K562 (cell line): ENCODE measurements around the gene WDR46. TPM values are rescaled to one million over a fixed set of nuclear protein-coding genes. Genes with fewer than 3 reads are reported as not detected.
A peak's percentile ranks its signal among the peaks of the same experiment; 100 is the strongest.

Source experiments
- ATAC-seq: fragments of 200-7000 bp; cut with Tn5 transposase; 3 replicates; pipeline ENCODE4 v1.9.1; 2020; ENCODE audit warnings: moderate library complexity
- BruUV-seq: library from RNA; stranded (reverse); fragments of 400-500 nt; replicated peaks from 2 replicates; lab custom pipeline; 2021; lab: Mats Ljungman, UMichigan
- CTCF ChIA-PET: fragments of 300-600 bp; formaldehyde crosslinking; extraction: SDS; loops from one replicate; lab custom pipeline; 2021; ENCODE audit warnings: low intra/inter-chr PET ratio; lab: Yijun Ruan, JAX
- POLR2A ChIA-PET: fragments of 300-600, 350-650 bp; sonication (Branson Sonifier 250); formaldehyde crosslinking; extraction: SDS; loops from one replicate; lab custom pipeline; 2021; ENCODE audit warnings: antibody characterized with exemption, inconsistent platforms; lab: Yijun Ruan, JAX
- DNase-seq, 4 experiments: peaks; one replicate each; pipeline versions ENCODE4 v3.0.0 to v3.0.0-alpha.2; 2011 to 2018; ENCODE audit warnings: low spot score in 3 of 4, mixed read lengths in 3 of 4; ENCODE audit errors: extremely low read depth in 1 of 4
- FAIRE-seq: peaks from 2 replicates; lab custom pipeline; 2011; peaks lifted over from hg19 to GRCh38; lab: Jason Lieb, UNC
- H2AFZ ChIP-seq: 2 replicates; pipeline ENCODE4 v1.6.0; 2011; ENCODE audit warnings: low read depth, low read length, control low read depth, inconsistent platforms
- H3K27ac ChIP-seq: fragments of 200-600 bp; 3 replicates; pipeline ENCODE4 v1.8.0; 2011; ENCODE audit warnings: low read depth, mild to moderate bottlenecking, control low read depth, inconsistent platforms, low read length, moderate library complexity, mixed read lengths; ENCODE audit errors: extremely low read depth
- H3K27me3 ChIP-seq, 2 experiments: fragments of 300-600 bp in 1 of 2; 2 replicates in 1 of 2; 3 replicates in 1 of 2; pipeline versions ENCODE4 v1.6.0 to v1.8.0; 2011; ENCODE audit warnings: inconsistent platforms in 2 of 2, low read length in 2 of 2, mild to moderate bottlenecking in 1 of 2, mixed read lengths in 1 of 2, moderate library complexity in 1 of 2; ENCODE audit not compliant: control insufficient read depth in 2 of 2, insufficient read depth in 2 of 2
- H3K36me3 ChIP-seq: fragments of 300-600 bp; 3 replicates; pipeline ENCODE4 v1.8.0; 2011; ENCODE audit warnings: mild to moderate bottlenecking, low read length, inconsistent platforms; ENCODE audit not compliant: control insufficient read depth, insufficient read depth
- H3K4me1 ChIP-seq, 2 experiments: fragments of 200-600 bp in 1 of 2; replicated peaks in 1 of 2; 2 replicates in 1 of 2; 3 replicates in 1 of 2; pipeline versions ENCODE4 v1.5.1 to v1.8.0; 2011; ENCODE audit warnings: inconsistent platforms in 2 of 2, low read length in 2 of 2, mild to moderate bottlenecking in 1 of 2, mixed read lengths in 1 of 2, moderate library complexity in 1 of 2; ENCODE audit not compliant: control insufficient read depth in 2 of 2, insufficient read depth in 2 of 2
- H3K4me2 ChIP-seq: 2 replicates; pipeline ENCODE4 v1.6.1; 2011; ENCODE audit warnings: low read length, control low read depth, inconsistent platforms, mixed read lengths; ENCODE audit not compliant: insufficient read depth
- H3K4me3 ChIP-seq: fragments of 200-600 bp; sonication (generic), shearing (Covaris generic); 2 replicates; pipeline ENCODE4 v1.5.1; 2016; ENCODE audit warnings: control low read depth, inconsistent platforms
- H3K79me2 ChIP-seq: fragments of 200-600 bp; 3 replicates; pipeline ENCODE4 v1.8.0; 2011; ENCODE audit warnings: low read length, inconsistent platforms; ENCODE audit not compliant: control insufficient read depth, insufficient read depth
- H3K9ac ChIP-seq, 2 experiments: 2 replicates each; pipeline versions ENCODE4 v1.6.0 to v1.6.1; 2011; ENCODE audit warnings: low read depth in 2 of 2, low read length in 2 of 2, control low read depth in 1 of 2, inconsistent platforms in 1 of 2, mild to moderate bottlenecking in 1 of 2, mixed read lengths in 1 of 2; ENCODE audit not compliant: insufficient read depth in 1 of 2
- H3K9me1 ChIP-seq: one replicate; pipeline ENCODE4 v1.6.0; 2011; ENCODE audit warnings: inconsistent platforms, mild to moderate bottlenecking, low read length, moderate library complexity; ENCODE audit not compliant: control insufficient read depth, insufficient read depth
- H3K9me3 ChIP-seq: replicated peaks from 2 replicates; pipeline ENCODE4 v1.5.1; 2011; ENCODE audit warnings: low read depth, low read length, inconsistent platforms; ENCODE audit not compliant: control insufficient read depth, insufficient read depth
- H4K20me1 ChIP-seq: replicated peaks from 2 replicates; pipeline ENCODE4 v1.6.1; 2011; ENCODE audit warnings: low read length, inconsistent platforms, mixed read lengths; ENCODE audit not compliant: control insufficient read depth, insufficient read depth
- C11orf30 ChIP-seq: fragments of 450-650 bp; IDR thresholded peaks from 2 replicates; pipeline ENCODE4 v1.6.1; 2016; ENCODE audit warnings: low read depth, mild to moderate bottlenecking
- CAMTA2 ChIP-seq: fragments of 250-450 bp; sonication (Bioruptor Pico); conservative IDR thresholded peaks from 2 replicates; pipeline ENCODE4 v1.5.1; 2022
- FOXA3 ChIP-seq, 2 experiments: fragments of 450-650 bp in 1 of 2; sonication (generic) in 1 of 2; formaldehyde crosslinking; IDR thresholded peaks in 1 of 2; conservative IDR thresholded peaks in 1 of 2; 2 replicates each; pipeline versions ENCODE4 v1.4.0 to v1.8.0; 2020 to 2022; ENCODE audit warnings: mild to moderate bottlenecking in 2 of 2, missing genetic modification reagents in 1 of 2
- GTF2E2 ChIP-seq: fragments of 200-800 bp; sonication (Bioruptor generic); IDR thresholded peaks from 2 replicates; pipeline ENCODE4 v1.6.1; 2016; ENCODE audit warnings: missing genetic modification characterization, missing compliant biosample characterization
- KDM2B ChIP-seq: fragments of 250-450 bp; sonication (Bioruptor Pico); IDR thresholded peaks from 2 replicates; pipeline ENCODE4 v1.8.0; 2021; ENCODE audit warnings: mild to moderate bottlenecking, moderate library complexity
- KHSRP ChIP-seq: fragments of 450-650 bp; IDR thresholded peaks from 2 replicates; pipeline ENCODE4 v1.6.1; 2017
- POLR2A ChIP-seq: fragments of 450-650 bp; conservative IDR thresholded peaks from 2 replicates; pipeline ENCODE4 v1.6.1; 2016
- PURB ChIP-seq: sonication (generic); formaldehyde crosslinking; IDR thresholded peaks from 2 replicates; pipeline ENCODE4 v1.9.0; 2021; ENCODE audit warnings: low read depth, mild to moderate bottlenecking, missing genetic modification reagents
- SPI1 ChIP-seq: IDR thresholded peaks from 2 replicates; pipeline ENCODE4 v1.6.1; 2011; ENCODE audit warnings: low read depth, low read length, control low read depth, borderline replicate concordance
- ZNF121 ChIP-seq: sonication (generic); formaldehyde crosslinking; conservative IDR thresholded peaks from 2 replicates; pipeline ENCODE4 v1.8.0; 2022; ENCODE audit warnings: missing genetic modification reagents
- ZNF316 ChIP-seq: fragments of 450-650 bp; IDR thresholded peaks from 2 replicates; pipeline ENCODE4 v1.6.1; 2016
- whole genome bisulfite sequencing: fragments of 100-300 bp; shearing (Covaris generic); methylation state at CpG from one replicate; pipeline ENCODE4 v1.1.6; 2016; ENCODE audit warnings: low coverage, mixed read lengths; ENCODE audit not compliant: insufficient coverage; ENCODE audit errors: missing lambda C conversion rate; 5-methylcytosine and 5-hydroxymethylcytosine counted together
- in situ Hi-C: fragments of 300-500 bp; cut with MboI; formaldehyde crosslinking; loops from 4 replicates; pipeline ENCODE4 v1.15.0; 2018; ENCODE audit warnings: inconsistent platforms, mixed read lengths
- intact Hi-C: fragments of 100-400 bp; cut with micrococcal nuclease; formaldehyde crosslinking; loops from 2 replicates; pipeline ENCODE4 v1.14.2; 2022
- polyA plus RNA-seq, 8 experiments: library from polyadenylated mRNA; depleted of rRNA in 4 of 8; stranded (reverse) in 5 of 8; unstranded in 3 of 8; fragments of >200 nt; fragmentation: Nextera tagmentation in 2 of 8; fragmentation: Illumina TruSeq in 1 of 8; extraction: Ambion mirVana in 2 of 8; extraction: Trizol in 1 of 8; gene quantifications; 2 replicates each; pipeline versions ENCODE4 v1.2.1 to v1.2.3, GENCODE V29; 2011 to 2014; ENCODE audit warnings: inconsistent platforms in 1 of 8, missing spikeins in 1 of 8
- total RNA-seq, 7 experiments: library from RNA; depleted of rRNA in 6 of 7; stranded (reverse); fragments of >200 nt in 6 of 7; fragmentation: Illumina TruSeq in 2 of 7; extraction: Trizol in 2 of 7; gene quantifications; 2 replicates each; pipeline versions ENCODE4 v1.2.1 to v1.2.3, GENCODE V29; 2011 to 2021; ENCODE audit warnings: low replicate concordance in 1 of 7
- TF ChIP-seq, protein P1 (sequence below): sonication (generic); formaldehyde crosslinking; IDR thresholded peaks from 2 replicates; pipeline ENCODE4 v1.8.1; 2023; ENCODE audit warnings: missing genetic modification reagents, mild to moderate bottlenecking, borderline replicate concordance
- TF ChIP-seq, protein P2 (sequence below): fragments of 250-450 bp; sonication (Bioruptor Pico); IDR thresholded peaks from 2 replicates; pipeline ENCODE4 v1.5.0; 2021

Gene WDR46
- total and polyA plus RNA-seq, 9 of the 15 experiments (the other 6 are each of a cell fraction or from before 2014, with no cell fraction given): 8.9 to 146 (median 93.1) TPM

DNA sequence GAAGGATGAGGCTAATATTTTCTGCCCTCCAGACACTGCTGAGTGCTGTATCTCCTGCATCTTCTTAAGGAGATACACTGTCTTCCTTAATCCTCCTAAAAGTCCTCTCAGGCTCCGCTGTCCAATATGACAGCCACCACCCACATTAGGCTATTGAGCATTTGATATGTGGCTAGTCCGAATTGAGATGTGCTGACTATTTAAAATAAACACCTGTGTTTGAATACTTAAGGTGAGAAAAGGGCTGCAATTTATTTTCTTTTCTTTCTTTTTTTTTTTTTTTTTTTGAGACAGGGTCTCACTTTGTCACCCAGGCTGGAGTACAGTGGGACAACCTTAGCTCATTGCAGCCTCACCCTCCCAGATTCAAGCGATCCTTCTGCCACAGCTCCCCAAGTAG is 12.8 kb upstream of the WDR46 start:
- FAIRE-seq: no peak
- Histone ChIP-seq H3K27me3 (no peaks in the 10 kb centered on the region), H3K36me3 (peaks cover 51% of the 10 kb centered on the region), H3K27ac (no peak overlapping the region), H3K4me2 (peak overlapping the region; percentile 25; the same call in 1 of the 2 replicates), H3K9ac (no peak overlapping the region), H3K79me2 (peaks cover 48% of the 10 kb centered on the region), H4K20me1 (peaks cover 11% of the 10 kb centered on the region; the same call in 1 of the 2 replicates), H3K9me3 (no peaks in the 10 kb centered on the region), H3K9me1 (peaks cover 2% of the 10 kb centered on the region), H3K4me3 (no peak overlapping the region), H2AFZ (no peak overlapping the region), H3K4me1 (peaks cover 9 to 50% of the 10 kb centered on the region in 2 experiments)
- ChIA-PET POLR2A (interaction anchor here (3.0 to 3.1 kb wide), 2 partner anchors 10 to 13 kb away, joined by 13 to 25 read pairs; partner anchors contain the start of genes PFDN6 and WDR46), CTCF (no interaction called here)
- no TSS peak for BruUV-seq
- 79% methylated on average over 3 of the region's 3 CpGs for WGBS
- 0 out of 2 replicates have a peak, but pooled peaks have one; percentile 25 for TF ChIP-seq POLR2A
- no peak for TF ChIP-seq SPI1
- TF ChIP-seq ZNF316: peak; percentile 50; the same call in 1 of the 2 replicates
- no peak for TF ChIP-seq PURB
- TF ChIP-seq KHSRP: no peak
- no peak for TF ChIP-seq CAMTA2 (CRISPR knock-in tag)
- TF ChIP-seq FOXA3 (CRISPR knock-in tag; conservative IDR thresholded peaks at IDR 0.05 in 1 of 2, IDR thresholded peaks at IDR 0.05 in 1 of 2): no peak
- TF ChIP-seq, protein P1, sequence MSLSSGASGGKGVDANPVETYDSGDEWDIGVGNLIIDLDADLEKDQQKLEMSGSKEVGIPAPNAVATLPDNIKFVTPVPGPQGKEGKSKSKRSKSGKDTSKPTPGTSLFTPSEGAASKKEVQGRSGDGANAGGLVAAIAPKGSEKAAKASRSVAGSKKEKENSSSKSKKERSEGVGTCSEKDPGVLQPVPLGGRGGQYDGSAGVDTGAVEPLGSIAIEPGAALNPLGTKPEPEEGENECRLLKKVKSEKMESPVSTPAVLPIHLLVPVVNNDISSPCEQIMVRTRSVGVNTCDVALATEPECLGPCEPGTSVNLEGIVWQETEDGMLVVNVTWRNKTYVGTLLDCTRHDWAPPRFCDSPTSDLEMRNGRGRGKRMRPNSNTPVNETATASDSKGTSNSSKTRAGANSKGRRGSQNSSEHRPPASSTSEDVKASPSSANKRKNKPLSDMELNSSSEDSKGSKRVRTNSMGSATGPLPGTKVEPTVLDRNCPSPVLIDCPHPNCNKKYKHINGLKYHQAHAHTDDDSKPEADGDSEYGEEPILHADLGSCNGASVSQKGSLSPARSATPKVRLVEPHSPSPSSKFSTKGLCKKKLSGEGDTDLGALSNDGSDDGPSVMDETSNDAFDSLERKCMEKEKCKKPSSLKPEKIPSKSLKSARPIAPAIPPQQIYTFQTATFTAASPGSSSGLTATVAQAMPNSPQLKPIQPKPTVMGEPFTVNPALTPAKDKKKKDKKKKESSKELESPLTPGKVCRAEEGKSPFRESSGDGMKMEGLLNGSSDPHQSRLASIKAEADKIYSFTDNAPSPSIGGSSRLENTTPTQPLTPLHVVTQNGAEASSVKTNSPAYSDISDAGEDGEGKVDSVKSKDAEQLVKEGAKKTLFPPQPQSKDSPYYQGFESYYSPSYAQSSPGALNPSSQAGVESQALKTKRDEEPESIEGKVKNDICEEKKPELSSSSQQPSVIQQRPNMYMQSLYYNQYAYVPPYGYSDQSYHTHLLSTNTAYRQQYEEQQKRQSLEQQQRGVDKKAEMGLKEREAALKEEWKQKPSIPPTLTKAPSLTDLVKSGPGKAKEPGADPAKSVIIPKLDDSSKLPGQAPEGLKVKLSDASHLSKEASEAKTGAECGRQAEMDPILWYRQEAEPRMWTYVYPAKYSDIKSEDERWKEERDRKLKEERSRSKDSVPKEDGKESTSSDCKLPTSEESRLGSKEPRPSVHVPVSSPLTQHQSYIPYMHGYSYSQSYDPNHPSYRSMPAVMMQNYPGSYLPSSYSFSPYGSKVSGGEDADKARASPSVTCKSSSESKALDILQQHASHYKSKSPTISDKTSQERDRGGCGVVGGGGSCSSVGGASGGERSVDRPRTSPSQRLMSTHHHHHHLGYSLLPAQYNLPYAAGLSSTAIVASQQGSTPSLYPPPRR (CRISPR knock-in tag): no peak
- peak; percentile 50; the same call in 1 of the 2 replicates for TF ChIP-seq C11orf30
- no peak for TF ChIP-seq ZNF121
- no peak for TF ChIP-seq KDM2B (CRISPR knock-in tag)
- TF ChIP-seq, protein P2, sequence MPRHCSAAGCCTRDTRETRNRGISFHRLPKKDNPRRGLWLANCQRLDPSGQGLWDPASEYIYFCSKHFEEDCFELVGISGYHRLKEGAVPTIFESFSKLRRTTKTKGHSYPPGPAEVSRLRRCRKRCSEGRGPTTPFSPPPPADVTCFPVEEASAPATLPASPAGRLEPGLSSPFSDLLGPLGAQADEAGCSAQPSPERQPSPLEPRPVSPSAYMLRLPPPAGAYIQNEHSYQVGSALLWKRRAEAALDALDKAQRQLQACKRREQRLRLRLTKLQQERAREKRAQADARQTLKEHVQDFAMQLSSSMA (CRISPR knock-in tag): no peak
- TF ChIP-seq GTF2E2 (tag): no peak
- in situ Hi-C loops (no loop called here), intact Hi-C loops (no loop called here)
- no peak for DNase-seq
- no peak for ATAC-seq
